CD4-positive, alpha-beta T cell treated with Interleukin-17A for 4 hours (primary cell): ENCODE data around the gene MYL9.
"Not testable (repeated sequence)": the region's sequence is repeated elsewhere in the genome, so short reads cannot be mapped to it uniquely, and the experiment has no call there.

ENCODE experiments used
- DNase-seq: peaks from one replicate; pipeline ENCODE4 v3.0.0-alpha.2; 2020; ENCODE audit warnings: mixed read lengths

The MYL9 gene

GRCh38 chr20:36549942-36550789 is 8.8 kb downstream of the MYL9 start:
- DNase-seq, result no peak

- DNase-seq, result no peak
These were observed 9.5 kb downstream of the MYL9 start for GRCh38 chr20:36550790-36551299.

- no peak for DNase-seq
These were observed 13.9 kb downstream of the MYL9 start for GRCh38 chr20:36555248-36555647.

DNA sequence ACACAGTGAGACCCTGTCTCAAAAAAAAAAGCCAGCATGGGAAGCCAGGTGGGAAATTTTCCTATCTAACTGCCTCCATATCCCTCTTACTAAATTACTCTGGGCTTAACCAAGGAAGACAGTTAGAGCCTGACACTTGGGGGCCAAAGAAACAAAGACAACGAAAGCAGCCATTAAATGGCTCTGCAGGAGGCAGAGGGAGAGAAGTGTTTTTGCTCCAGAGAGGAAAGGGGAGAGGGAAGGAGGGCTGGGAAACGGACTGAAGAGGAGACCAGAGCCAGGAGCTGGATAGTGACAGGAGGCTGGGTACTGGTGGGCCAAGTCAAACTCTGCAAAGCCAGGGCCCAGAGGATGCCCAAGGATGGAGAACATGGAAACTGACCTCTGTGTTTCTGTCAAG is 21.4 kb downstream of the MYL9 start:
- DNase-seq, result no peak

- no peak for DNase-seq
These were observed 22.1 kb downstream of the MYL9 start for GRCh38 chr20:36563374-36563773.

DNA sequence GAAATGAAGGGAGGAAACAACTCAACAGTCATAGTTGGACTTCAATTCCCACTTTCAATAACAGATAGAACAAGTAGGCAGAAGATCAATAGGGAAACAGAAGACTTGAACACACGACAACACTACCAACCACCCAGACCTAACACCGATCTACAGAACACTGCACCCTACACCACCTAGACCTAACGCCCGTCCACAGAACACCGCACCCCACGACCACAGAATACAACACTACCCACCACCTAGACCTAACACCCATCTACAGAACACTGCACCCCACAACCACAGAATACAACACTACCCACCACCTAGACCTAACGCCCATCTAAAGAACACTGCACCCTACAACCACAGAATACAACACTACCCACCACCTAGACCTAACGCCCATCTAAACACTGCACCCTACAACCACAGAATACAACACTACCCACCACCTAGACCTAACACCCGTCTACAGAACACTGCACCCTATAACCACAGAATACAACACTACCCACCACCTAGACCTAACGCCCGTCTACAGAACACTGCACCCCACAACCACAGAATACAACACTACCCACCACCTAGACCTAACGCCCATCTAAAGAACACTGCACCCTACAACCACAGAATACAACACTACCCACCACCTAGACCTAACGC is 22.9 kb downstream of the MYL9 start:
- DNase-seq, result not testable (repeated sequence)

DNA sequence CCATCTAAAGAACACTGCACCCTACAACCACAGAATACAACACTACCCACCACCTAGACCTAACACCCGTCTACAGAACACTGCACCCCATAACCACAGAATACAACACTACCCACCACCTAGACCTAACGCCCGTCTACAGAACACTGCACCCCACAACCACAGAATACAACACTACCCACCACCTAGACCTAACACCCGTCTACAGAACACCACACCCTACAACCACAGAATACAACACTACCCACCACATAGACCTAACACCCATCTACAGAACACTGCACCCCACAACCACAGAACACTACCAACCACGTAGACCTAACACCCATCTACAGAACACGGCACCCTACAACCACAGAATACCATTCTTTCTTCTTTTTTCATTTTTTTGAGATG is 23.4 kb downstream of the MYL9 start:
- DNase-seq, result not testable (repeated sequence)

DNA sequence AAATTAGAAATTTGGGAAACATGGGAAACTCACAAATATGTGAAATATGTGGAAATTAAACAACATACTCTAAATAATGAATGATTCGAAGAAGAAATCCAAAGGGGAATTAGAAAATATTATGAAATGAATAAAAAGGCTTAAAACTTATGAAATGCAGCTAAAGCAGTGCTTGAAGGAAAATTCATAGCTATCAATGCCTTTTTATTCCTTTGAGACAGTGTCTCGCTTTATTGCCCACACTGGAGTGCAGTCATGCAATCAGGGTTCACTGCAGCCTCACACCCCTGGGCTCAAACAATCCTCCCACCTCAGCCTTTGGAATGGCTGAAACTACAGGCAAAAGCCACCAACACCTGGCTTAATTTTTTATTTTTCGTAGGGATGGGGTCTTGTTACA is 24.2 kb downstream of the MYL9 start:
- no peak for DNase-seq

GRCh38 chr20:36569847-36570429 is 28.6 kb downstream of the MYL9 start:
- no peak for DNase-seq

DNA sequence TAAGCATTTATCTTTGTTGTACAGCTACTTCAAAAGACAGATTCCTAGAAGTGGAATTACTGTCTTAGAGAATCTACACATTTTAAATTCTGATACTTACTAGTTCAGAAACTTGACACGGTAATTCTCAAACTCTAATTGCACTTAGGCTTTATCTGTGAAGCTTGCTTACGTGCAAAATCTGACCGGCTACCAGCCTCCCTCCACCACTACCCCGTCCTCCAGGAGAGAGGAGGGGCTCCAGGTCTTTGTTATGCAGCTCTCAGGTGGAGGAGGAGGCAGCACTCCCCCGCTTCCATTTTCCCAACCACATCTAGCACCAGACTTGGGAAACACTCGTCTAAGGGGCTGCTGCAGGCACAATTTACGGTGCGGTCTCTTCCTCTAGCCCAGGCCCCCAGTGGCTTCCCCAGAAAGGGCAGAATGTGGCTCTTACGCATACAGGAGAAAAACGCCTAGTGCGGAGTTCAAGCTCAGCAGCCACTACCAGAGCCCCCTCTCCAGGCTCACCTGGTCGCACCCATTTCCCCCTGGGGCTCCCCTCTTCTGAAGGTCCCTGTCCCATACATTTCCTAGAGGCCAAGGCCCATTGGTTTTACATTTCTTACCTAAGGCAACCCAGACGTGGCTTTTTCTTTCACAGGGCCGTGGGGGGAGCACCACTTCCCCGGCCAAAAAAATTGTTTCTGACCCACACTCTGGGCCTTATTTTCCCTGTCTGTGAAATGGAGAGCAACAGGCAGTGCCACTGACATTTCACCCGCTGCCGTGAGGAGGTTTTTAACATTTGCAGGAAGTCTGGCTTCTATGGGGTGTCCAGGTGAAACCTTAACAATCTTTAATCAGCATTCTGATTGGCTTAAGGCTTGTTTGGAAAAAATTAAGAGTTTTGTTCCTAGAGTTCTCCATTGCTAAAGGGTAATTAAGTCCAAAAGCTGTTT is 30.5 kb downstream of the MYL9 start:
- DNase-seq, result peak; percentile 18

GRCh38 chr20:36572701-36573102 is 31.4 kb downstream of the MYL9 start:
- DNase-seq, result peak; percentile 79

DNA sequence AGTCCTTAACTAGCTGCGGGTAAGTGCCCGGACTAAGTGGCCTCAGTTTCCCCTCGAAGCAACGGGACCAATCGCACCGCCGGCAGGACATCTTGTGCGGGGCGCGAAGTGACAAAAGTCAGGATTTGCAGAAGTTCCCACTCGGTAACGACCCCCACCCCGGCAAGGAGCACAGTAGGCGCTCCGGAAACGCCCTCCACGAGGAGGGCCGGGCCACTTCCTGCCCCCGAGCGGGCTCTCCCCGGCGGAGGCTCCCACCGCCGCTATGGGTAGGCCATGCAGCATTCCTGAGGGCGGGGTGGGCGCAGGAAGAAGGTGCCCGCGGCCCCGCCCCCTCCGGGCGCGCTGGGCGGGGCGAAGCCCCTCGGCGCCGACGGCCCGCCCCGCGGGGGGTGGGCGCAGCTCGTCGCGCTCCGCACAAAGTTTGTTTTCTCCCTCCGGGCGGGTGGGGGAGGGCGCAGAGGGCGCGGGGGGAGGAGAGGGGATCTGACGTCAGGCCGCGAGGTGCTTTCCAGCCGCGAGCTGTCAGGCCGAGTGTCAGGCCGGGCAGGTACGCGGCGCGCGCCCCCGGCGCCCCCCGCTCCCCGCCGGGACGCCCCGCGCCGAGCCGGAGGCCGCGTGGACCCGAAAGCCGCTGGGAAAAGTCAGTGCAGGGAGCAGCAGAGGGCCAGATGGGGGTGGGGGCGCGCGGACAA is 31.9 kb downstream of the MYL9 start, which contains the start of gene TGIF2:
TSS of gene TGIF2 (plus strand) at position 495 of the 695 bp plus-strand sequence. CDS start 5,178 bp downstream, outside the sequence.
- DNase-seq, result peak; percentile 95

- peak; percentile 33 for DNase-seq
These were observed 32.6 kb downstream of the MYL9 start for GRCh38 chr20:36573798-36574365.

GRCh38 chr20:36574366-36575135 is 33.2 kb downstream of the MYL9 start:
- peak; percentile 67 for DNase-seq

DNA sequence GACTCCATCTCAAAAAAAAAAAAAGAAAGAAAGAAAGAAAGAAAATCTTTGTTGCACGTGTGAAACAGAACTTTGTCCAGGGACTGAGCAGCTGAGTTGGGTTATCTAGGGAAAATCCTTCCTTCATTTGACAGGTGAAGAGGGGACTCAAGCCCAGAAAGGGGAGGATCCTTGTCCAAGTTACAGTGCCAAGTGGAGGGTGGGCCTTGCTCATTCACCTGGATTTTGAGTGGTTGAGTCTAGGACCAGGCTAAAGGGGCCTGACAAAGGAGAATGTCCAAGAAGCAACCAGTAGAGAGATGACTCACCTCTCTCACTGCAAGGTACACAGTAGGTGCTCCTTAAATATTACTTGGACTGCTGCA is 34.7 kb downstream of the MYL9 start:
- no peak for DNase-seq

DNA sequence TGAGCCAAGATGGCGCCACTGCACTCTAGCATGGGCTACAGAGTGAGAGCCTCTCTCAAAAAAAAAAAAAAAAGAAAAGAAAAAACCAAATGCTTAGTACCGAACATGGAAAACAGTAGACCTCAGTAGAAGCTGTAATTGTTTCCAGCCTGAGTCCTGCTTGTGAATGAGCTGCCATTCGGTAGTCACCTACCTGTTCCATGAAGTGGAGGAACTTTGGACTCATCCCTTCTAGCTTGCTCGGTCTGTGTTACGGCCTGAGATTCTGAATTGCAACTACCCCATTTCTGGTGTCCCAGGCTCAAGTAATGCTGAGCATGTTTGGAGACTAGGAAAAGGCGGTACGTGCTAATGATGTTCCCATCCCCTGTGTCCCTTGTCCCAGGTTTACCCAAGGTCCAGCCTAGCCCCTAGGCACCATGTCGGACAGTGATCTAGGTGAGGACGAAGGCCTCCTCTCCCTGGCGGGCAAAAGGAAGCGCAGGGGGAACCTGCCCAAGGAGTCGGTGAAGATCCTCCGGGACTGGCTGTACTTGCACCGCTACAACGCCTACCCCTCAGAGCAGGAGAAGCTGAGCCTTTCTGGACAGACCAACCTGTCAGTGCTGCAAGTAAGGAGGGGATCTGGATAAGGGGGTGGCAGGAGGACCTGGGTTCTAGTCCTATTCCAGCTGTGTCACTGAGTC is 37.2 kb downstream of the MYL9 start:
- no peak for DNase-seq

GRCh38 chr20:36579996-36580545 is 38.8 kb downstream of the MYL9 start:
- DNase-seq, result no peak

GRCh38 chr20:36582322-36582721 is 41.0 kb downstream of the MYL9 start:
- peak; percentile 29 for DNase-seq

GRCh38 chr20:36582821-36583220 is 41.5 kb downstream of the MYL9 start:
- no peak for DNase-seq

DNA sequence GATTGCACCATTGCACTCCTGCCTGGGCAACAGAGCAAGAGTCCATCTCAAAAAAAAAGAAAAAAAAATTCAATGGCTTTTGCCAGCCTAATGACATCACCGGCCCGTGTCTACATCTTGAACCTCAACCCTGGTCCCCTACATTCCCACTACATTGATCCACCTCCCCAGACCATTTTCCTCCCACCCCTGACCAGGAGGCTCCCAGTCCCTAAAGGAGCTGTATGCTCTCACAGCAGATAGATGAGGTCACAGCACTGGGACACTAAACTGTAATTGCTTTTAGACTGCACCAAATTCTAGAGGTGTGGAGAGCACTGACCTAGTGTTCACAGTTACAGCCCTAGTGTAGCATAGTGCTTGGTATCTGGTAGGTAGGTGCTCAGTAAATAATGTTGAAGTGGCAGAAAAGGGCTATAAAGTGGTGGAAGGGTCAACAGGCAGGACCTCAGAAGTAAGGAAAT is 42.7 kb downstream of the MYL9 start:
- no peak for DNase-seq
